ENCODE measurements around the gene PARD3B. TPM values are rescaled to one million over a fixed set of nuclear protein-coding genes. Genes with fewer than 3 reads are reported as not detected.

Gene PARD3B
- total RNA-seq, 1 experiment from 2014 or later: 7.6 TPM

DNA sequence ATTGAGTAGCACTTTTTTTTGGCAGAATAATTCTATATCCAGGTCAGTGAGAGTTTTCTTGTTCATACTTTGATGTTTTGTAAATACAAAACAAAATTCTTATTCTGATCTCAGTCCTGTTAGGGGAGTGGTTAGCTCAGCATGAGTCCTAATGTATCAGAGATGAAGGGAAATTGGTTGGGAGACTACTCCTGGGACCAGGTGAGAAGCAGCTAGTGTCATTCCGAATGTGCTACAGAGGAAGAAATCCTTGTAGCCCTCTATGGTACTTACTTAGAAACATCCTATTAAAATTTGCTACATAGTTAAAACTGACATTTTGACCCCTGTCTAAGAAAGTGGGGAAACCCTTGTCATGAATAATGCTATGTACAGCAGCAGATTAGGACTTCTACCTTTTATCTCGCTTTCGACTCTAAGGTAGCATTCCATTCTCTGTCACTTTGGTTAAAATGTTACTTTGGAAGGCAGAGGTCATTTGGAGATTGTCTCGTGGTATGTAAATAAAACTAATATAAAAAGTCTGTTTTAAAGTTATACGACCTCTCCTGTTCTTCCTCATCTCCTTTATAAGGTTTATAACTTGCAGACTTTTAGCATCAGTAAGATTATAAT lies 65.8 kb downstream of the PARD3B start:
- H3K27me3 ChIP-seq (ENCODE audit: insufficient read depth, low read depth): no peaks in the 10 kb centered on the region
- no peak for DNase-seq
- no peak overlapping the region for H3K27ac ChIP-seq
- no TSS peak for BruUV-seq (replicated peaks)
- H3K4me2 ChIP-seq: no peak overlapping the region
- H3K4me1 ChIP-seq (replicated peaks; ENCODE audit: insufficient read depth): no peaks in the 10 kb centered on the region
- no peaks in the 10 kb centered on the region for H3K9me3 ChIP-seq (ENCODE audit: insufficient read depth, low read depth)
- ChIA-PET POLR2A (ENCODE audit: unreplicated experiment) (no interaction called here), CTCF (no interaction called here)
- no peaks in the 10 kb centered on the region for H3K9me2 ChIP-seq (ENCODE audit: insufficient read depth)
- no peak overlapping the region for H3K4me3 ChIP-seq
- TF ChIP-seq EZH2 (IDR thresholded peaks at IDR 0.05; ENCODE audit: low read depth): no peak
- TF ChIP-seq, protein P1, sequence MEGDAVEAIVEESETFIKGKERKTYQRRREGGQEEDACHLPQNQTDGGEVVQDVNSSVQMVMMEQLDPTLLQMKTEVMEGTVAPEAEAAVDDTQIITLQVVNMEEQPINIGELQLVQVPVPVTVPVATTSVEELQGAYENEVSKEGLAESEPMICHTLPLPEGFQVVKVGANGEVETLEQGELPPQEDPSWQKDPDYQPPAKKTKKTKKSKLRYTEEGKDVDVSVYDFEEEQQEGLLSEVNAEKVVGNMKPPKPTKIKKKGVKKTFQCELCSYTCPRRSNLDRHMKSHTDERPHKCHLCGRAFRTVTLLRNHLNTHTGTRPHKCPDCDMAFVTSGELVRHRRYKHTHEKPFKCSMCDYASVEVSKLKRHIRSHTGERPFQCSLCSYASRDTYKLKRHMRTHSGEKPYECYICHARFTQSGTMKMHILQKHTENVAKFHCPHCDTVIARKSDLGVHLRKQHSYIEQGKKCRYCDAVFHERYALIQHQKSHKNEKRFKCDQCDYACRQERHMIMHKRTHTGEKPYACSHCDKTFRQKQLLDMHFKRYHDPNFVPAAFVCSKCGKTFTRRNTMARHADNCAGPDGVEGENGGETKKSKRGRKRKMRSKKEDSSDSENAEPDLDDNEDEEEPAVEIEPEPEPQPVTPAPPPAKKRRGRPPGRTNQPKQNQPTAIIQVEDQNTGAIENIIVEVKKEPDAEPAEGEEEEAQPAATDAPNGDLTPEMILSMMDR (conservative IDR thresholded peaks at IDR 0.05): no peak
- no peaks in the 10 kb centered on the region for H3K36me3 ChIP-seq (ENCODE audit: low read depth)
- intact Hi-C loops (cut with micrococcal nuclease; ENCODE audit: unreplicated experiment): no loop called here
- no peaks in the 10 kb centered on the region for H3F3A ChIP-seq (ENCODE audit: insufficient read depth, low read depth)
- no peaks in the 10 kb centered on the region for H4K20me1 ChIP-seq (ENCODE audit: insufficient read depth)
- H2AFZ ChIP-seq: no peak overlapping the region
- H3K79me2 ChIP-seq (ENCODE audit: low read depth): no peaks in the 10 kb centered on the region

DNA sequence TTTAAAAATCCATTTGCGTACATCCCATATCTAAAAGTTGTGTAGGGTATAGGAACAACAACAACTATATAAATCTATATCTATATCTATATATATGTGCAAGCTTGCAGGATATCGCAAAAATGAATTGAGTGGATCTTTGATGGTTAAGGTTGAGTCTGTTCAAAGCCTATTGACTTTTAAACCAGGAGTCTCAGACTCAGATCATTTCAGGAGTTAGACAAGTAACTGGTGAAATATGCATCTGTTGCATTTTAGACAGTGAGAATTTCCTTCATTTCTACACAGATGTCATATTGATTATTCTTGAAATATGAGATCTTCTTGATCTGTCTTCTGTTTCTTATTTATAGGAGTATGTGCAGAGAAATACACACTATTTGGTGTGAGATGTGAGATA lies 66.5 kb downstream of the PARD3B start:
- H3K79me2 ChIP-seq (ENCODE audit: low read depth): no peaks in the 10 kb centered on the region
- H3K9me3 ChIP-seq (ENCODE audit: insufficient read depth, low read depth): no peaks in the 10 kb centered on the region
- no peak overlapping the region for H3K4me3 ChIP-seq
- intact Hi-C loops (cut with micrococcal nuclease; ENCODE audit: unreplicated experiment): no loop called here
- ChIA-PET POLR2A (ENCODE audit: unreplicated experiment) (no interaction called here), CTCF (no interaction called here)
- no peaks in the 10 kb centered on the region for H3F3A ChIP-seq (ENCODE audit: insufficient read depth, low read depth)
- H3K4me1 ChIP-seq (replicated peaks; ENCODE audit: insufficient read depth): no peaks in the 10 kb centered on the region
- no peak overlapping the region for H3K4me2 ChIP-seq
- no peak overlapping the region for H3K27ac ChIP-seq
- no peak for TF ChIP-seq EZH2 (IDR thresholded peaks at IDR 0.05; ENCODE audit: low read depth)
- TF ChIP-seq, protein P1 (conservative IDR thresholded peaks at IDR 0.05): no peak
- H3K9me2 ChIP-seq (ENCODE audit: insufficient read depth): no peaks in the 10 kb centered on the region
- no peak for DNase-seq
- no TSS peak for BruUV-seq (replicated peaks)
- no peak overlapping the region for H2AFZ ChIP-seq
- H3K36me3 ChIP-seq (ENCODE audit: low read depth): no peaks in the 10 kb centered on the region
- no peaks in the 10 kb centered on the region for H4K20me1 ChIP-seq (ENCODE audit: insufficient read depth)
- no peaks in the 10 kb centered on the region for H3K27me3 ChIP-seq (ENCODE audit: insufficient read depth, low read depth)

DNA sequence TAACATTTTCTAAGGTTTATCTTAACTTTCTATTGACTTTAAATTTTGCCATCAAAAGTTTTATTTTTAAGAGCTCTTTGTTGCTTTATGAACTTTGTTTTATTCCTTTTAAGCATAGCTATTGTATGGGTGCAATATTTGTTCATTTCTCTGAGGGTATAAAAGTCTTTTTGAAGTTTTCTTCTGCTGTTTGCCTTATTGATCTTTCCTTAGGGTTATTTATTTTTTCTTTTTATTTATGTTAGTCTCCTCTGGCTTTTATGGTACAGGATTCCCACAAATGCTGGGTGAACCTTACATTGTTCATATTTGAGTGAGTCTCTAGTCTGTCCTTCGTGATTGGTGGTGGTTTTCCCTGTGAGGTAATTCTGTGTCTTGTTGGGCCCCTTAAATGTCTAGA lies 68.4 kb downstream of the PARD3B start:
- intact Hi-C loops (cut with micrococcal nuclease; ENCODE audit: unreplicated experiment): no loop called here
- Histone ChIP-seq H3K4me3 (no peak overlapping the region), H3K36me3 (ENCODE audit: low read depth) (no peaks in the 10 kb centered on the region), H3K9me3 (ENCODE audit: insufficient read depth, low read depth) (no peaks in the 10 kb centered on the region), H3K27me3 (ENCODE audit: insufficient read depth, low read depth) (no peaks in the 10 kb centered on the region), H3K79me2 (ENCODE audit: low read depth) (no peaks in the 10 kb centered on the region), H3K27ac (no peak overlapping the region), H4K20me1 (ENCODE audit: insufficient read depth) (no peaks in the 10 kb centered on the region), H2AFZ (no peak overlapping the region), H3K4me2 (no peak overlapping the region), H3K9me2 (ENCODE audit: insufficient read depth) (no peaks in the 10 kb centered on the region), H3F3A (ENCODE audit: insufficient read depth, low read depth) (no peaks in the 10 kb centered on the region), H3K4me1 (replicated peaks; ENCODE audit: insufficient read depth) (no peaks in the 10 kb centered on the region)
- no TSS peak for BruUV-seq (replicated peaks)
- no peak for TF ChIP-seq EZH2 (IDR thresholded peaks at IDR 0.05; ENCODE audit: low read depth)
- TF ChIP-seq, protein P1 (conservative IDR thresholded peaks at IDR 0.05): no peak
- ChIA-PET CTCF (no interaction called here), POLR2A (ENCODE audit: unreplicated experiment) (no interaction called here)
- no peak for DNase-seq

Measured in PC-9 (cell line).